Measurements from ENCODE around the gene SRRT.

SRRT gene

DNA sequence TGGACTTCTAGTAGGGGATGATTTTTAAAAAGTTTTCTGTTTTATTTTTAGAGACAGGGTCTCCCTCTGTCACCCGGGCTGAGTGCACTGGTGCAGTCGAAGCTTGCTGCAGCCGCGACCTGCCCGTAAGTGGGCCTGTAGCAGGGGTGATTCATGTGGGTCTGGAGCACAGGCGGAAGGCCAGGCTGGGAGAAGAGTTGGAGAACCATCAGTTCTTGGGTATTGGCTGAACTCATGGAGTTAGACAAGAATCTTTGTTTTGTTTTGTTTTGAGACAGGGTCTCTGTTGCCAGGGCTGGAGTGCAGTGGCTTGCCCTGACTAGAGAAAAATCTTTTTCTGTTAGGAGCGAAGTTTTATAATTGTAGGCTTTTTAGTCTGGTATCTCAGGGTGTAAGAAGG is 5.7 kb downstream of the SRRT start:
- H3K4me1 ChIP-seq, result peaks cover 88% of the 10 kb centered on the region
- H4K20me1 ChIP-seq, result peaks cover 100% of the 10 kb centered on the region
- no peak overlapping the region for H3K27ac ChIP-seq
- H3K4me2 ChIP-seq, result no peak overlapping the region
- peaks cover 98% of the 10 kb centered on the region for H3K36me3 ChIP-seq
- H3K9me3 ChIP-seq, result no peaks in the 10 kb centered on the region
- no peaks in the 10 kb centered on the region for H3K27me3 ChIP-seq
- H3K9ac ChIP-seq, result 0 out of 2 replicates have a peak overlapping the region, but pooled peaks have one; percentile 29
- TF ChIP-seq Cebpa-rat (IDR thresholded peaks at IDR 0.05), result no peak
- no peak overlapping the region for H3K4me3 ChIP-seq

DNA sequence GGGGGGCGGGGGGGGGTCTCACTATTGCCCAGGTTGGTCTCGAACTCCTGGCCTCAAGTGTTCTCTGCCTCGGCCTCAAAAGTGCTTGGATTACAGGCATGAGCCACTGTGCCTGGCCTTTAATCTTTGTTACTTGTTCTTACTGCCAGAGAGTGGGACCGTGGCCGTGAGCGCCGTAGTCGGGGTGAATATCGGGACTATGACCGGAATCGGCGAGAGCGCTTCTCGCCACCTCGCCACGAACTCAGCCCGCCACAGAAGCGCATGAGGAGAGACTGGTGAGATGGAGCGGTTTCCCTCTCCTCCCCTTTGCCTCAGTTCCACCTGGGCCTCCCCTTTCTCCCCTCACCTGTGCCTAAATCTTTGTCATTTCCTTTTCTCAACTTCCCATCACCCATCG is 6.2 kb downstream of the SRRT start:
- Histone ChIP-seq H4K20me1 (peaks cover 100% of the 10 kb centered on the region), H3K27ac (no peak overlapping the region), H3K27me3 (no peaks in the 10 kb centered on the region), H3K4me2 (no peak overlapping the region), H3K9me3 (no peaks in the 10 kb centered on the region), H3K36me3 (peaks cover 100% of the 10 kb centered on the region), H3K9ac (peak overlapping the region; percentile 38; the same call in 1 of the 2 replicates), H3K4me1 (peaks cover 90% of the 10 kb centered on the region), H3K4me3 (no peak overlapping the region)
- TF ChIP-seq Cebpa-rat (IDR thresholded peaks at IDR 0.05), result no peak

DNA sequence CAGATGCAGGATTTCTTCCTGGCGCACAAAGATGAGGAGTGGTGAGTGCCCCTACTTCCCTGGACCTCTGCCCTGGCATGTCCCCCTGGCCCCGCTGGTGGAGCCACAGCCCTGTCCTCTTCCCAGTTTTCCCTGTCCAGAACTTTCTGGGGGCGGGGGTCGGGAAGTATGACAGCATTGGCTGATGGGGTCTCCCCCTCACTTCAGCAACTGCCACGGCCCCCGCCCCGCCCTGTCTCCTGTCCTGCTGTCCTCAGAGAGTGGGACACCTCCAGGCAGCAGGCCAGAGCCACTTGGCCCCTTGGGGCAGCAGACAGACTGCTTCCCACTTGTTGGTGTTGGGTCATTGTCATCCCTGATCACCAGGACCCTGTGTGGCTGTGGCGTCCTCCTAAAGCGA is 7.3 kb downstream of the SRRT start:
- no peak overlapping the region for H3K27ac ChIP-seq

DNA sequence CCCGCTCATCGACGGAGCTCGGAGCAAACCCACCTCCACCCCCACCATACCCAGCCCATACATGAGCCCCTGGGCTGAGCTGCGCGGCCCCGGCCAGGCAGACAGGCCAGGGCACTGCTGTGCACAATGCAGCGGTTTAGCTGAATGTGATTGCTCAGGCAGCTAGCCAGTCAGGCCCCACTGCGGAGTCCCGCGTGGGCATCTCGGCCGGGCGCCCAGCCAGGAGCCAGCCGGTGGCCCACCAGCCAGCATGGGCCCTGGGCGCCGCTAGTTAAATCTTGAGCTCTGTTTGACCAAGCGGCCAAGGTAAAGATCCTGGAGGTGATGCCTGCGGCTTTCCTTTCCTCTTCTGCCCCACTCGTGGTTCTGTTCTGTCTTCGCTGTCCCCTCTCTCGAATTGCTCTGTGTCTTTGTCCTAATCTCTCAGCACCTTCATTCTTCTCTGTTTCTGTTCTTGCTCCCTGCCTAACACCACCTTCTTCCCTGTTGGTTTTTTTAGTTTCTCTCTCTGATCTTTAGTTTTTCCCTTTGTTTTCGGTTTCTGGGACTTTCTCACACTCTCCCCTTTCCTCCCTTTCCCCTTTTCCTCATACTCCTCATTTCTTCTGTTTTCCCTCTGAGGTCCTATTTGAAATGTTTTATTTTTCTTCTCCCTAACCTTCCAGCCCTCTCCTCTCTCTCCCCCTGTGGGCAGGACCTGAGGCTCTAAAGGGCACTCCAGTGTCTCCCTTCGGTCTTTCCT is 8.1 kb downstream of the SRRT start:
- TF ChIP-seq Cebpa-rat (IDR thresholded peaks at IDR 0.05), result no peak
- H3K4me1 ChIP-seq, result peaks cover 90% of the 10 kb centered on the region
- peak overlapping the region; percentile 64 for H3K9ac ChIP-seq

More for the DNA sequence above, 7.3 kb downstream of the SRRT start:
- H3K27me3 ChIP-seq, result no peaks in the 10 kb centered on the region
- H3K36me3 ChIP-seq, result peaks cover 100% of the 10 kb centered on the region
- peaks cover 100% of the 10 kb centered on the region for H4K20me1 ChIP-seq
- no peak overlapping the region for H3K4me2 ChIP-seq
- H3K4me3 ChIP-seq, result no peak overlapping the region
- TF ChIP-seq Cebpa-rat (IDR thresholded peaks at IDR 0.05), result no peak
- peak overlapping the region; percentile 64; the same call in 1 of the 2 replicates for H3K9ac ChIP-seq
- H3K9me3 ChIP-seq, result no peaks in the 10 kb centered on the region
- peaks cover 90% of the 10 kb centered on the region for H3K4me1 ChIP-seq

DNA sequence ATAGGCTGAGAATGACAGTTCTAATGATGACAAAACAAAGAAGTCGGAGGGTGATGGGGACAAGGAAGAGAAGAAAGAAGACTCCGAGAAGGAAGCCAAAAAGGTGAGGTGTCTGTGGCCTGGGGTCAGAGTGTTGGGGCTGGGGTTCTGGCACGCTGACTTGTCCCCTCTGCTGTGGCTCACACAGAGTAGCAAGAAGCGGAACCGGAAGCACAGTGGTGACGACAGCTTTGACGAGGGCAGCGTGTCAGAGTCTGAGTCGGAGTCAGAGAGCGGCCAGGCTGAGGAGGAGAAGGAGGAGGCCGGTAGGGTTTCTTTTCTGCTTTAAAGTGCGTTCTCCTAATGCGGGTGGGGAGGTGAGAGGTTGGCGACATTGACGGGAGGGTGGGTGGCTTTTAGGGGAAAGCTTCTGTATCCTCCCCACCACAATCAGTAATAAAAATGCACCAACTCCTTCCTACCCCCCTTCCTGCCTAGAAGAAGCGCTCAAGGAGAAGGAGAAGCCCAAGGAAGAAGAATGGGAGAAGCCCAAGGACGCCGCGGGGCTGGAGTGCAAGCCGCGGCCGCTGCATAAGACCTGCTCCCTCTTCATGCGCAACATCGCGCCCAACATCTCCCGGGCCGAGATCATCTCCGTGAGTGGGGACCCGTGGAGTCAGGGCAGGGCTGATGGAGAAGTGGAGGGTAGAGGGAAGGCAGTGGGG is 10.0 kb downstream of the SRRT start:
- peak overlapping the region; percentile 8 for H3K27ac ChIP-seq
- peak overlapping the region; percentile 99 for H3K4me2 ChIP-seq
- no peaks in the 10 kb centered on the region for H3K27me3 ChIP-seq
- peaks cover 91% of the 10 kb centered on the region for H4K20me1 ChIP-seq
- H3K36me3 ChIP-seq, result peaks cover 88% of the 10 kb centered on the region
- no peaks in the 10 kb centered on the region for H3K9me3 ChIP-seq
- peak overlapping the region; percentile 65 for H3K9ac ChIP-seq
- peaks cover 83% of the 10 kb centered on the region for H3K4me1 ChIP-seq
- H3K4me3 ChIP-seq, result peak overlapping the region; percentile 26; the same call in 1 of the 2 replicates
- no peak for TF ChIP-seq Cebpa-rat (IDR thresholded peaks at IDR 0.05)

More for the DNA sequence above, 8.1 kb downstream of the SRRT start:
- H3K4me3 ChIP-seq, result no peak overlapping the region
- H3K4me2 ChIP-seq, result peak overlapping the region; percentile 99
- H4K20me1 ChIP-seq, result peaks cover 98% of the 10 kb centered on the region
- H3K27ac ChIP-seq, result peak overlapping the region; percentile 57
- no peaks in the 10 kb centered on the region for H3K27me3 ChIP-seq
- no peaks in the 10 kb centered on the region for H3K9me3 ChIP-seq
- peaks cover 97% of the 10 kb centered on the region for H3K36me3 ChIP-seq

DNA sequence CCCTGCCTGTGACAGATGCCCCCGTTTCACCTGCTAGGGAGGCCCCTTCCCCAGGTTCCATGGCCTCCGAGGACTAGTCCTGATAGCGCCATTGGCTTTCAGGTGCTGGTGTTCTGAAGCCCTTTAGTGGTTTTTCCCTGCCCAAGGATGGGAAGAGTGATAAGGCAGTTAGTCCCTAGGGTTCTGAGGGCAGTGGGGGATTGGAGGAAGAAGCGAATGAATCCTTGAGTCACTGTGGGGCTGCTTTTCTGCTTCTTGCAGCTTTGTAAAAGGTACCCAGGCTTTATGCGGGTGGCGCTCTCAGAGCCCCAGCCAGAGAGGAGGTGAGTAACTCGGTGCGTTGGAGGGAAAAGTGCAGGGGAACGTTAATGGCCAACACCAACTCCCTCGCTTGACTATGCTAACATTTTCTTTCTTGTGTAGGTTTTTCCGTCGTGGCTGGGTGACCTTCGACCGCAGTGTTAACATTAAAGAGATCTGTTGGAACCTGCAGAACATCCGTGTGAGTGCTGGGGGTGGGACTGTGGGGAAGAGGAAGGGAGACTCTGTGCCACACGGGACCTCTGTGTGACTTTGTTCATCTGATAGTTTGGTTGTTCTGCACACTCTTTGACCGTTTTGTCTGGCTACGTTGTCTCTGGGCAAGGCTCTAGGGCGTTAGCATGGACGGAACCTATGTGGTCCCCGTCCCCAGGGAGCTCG is 10.7 kb downstream of the SRRT start:
- peak overlapping the region; percentile 65 for H3K9ac ChIP-seq
- no peaks in the 10 kb centered on the region for H3K9me3 ChIP-seq
- peak overlapping the region; percentile 99 for H3K4me2 ChIP-seq
- no peak for TF ChIP-seq Cebpa-rat (IDR thresholded peaks at IDR 0.05)
- peaks cover 84% of the 10 kb centered on the region for H4K20me1 ChIP-seq
- peaks cover 80% of the 10 kb centered on the region for H3K36me3 ChIP-seq
- peak overlapping the region; percentile 26; the same call in 1 of the 2 replicates for H3K4me3 ChIP-seq
- peaks cover 84% of the 10 kb centered on the region for H3K4me1 ChIP-seq
- peak overlapping the region; percentile 8 for H3K27ac ChIP-seq
- H3K27me3 ChIP-seq, result peaks cover 3% of the 10 kb centered on the region

DNA sequence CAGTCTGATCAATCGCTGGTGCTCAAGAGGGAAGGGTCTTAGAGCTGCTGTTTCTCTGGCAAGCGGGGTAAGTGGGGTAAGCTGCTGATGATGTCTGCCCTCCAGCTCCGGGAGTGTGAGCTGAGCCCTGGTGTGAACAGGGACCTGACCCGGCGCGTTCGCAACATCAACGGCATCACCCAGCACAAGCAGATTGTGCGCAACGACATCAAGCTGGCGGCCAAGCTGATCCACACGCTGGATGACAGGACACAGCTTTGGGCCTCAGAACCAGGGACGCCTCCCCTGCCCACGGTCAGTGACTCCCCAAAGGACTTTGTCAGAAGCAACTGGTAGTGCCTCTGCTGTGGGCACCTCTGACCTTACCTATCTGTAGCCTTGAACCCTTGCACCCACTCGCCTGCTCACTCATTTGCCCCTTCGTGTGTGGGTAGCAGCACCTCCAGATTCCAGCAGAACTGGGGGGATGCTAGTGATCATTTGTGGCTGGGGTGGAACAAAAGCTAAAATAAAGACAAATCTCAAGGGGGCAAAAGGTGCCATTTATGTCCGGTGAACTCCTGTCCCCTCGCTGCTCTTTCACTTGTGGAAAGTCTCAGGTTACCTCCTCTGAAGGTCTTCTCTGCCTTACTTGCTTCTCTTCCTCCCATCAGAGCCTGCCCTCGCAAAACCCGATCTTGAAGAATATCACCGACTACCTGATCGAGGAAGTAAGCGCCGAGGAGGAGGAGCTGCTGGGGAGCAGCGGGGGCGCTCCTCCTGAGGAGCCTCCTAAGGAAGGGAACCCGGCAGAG is 11.4 kb downstream of the SRRT start:
- Histone ChIP-seq H3K4me1 (peaks cover 90% of the 10 kb centered on the region), H3K9ac (peak overlapping the region; percentile 65), H3K27me3 (peaks cover 10% of the 10 kb centered on the region), H3K27ac (peak overlapping the region; percentile 68), H3K4me2 (peak overlapping the region; percentile 99), H3K4me3 (peak overlapping the region; percentile 93), H3K36me3 (peaks cover 73% of the 10 kb centered on the region), H4K20me1 (peaks cover 77% of the 10 kb centered on the region), H3K9me3 (no peaks in the 10 kb centered on the region)
- no peak for TF ChIP-seq Cebpa-rat (IDR thresholded peaks at IDR 0.05)

DNA sequence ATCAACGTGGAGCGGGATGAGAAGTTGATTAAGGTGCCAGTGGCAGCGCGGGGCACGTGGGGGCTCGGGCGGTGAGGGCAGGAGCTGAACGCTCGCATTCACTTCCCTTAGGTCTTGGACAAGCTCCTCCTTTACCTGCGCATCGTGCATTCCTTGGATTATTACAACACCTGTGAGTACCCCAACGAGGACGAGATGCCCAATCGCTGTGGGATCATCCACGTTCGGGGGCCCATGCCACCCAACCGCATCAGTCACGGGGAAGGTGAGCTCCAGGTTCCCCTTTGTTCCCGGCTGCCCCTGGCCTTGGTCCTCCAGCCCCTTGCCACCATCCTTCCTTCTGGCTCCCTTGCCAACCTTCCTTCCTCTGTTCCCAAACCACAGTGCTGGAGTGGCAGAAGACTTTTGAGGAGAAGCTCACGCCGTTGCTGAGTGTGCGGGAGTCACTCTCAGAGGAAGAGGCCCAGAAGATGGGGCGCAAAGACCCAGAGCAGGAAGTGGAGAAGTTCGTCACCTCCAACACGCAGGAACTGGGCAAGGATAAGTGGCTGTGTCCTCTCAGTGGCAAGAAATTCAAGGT is 12.1 kb downstream of the SRRT start:
- peaks cover 83% of the 10 kb centered on the region for H3K4me1 ChIP-seq
- no peaks in the 10 kb centered on the region for H3K9me3 ChIP-seq
- H3K4me3 ChIP-seq, result peak overlapping the region; percentile 93
- peak overlapping the region; percentile 68 for H3K27ac ChIP-seq
- peaks cover 66% of the 10 kb centered on the region for H3K36me3 ChIP-seq
- peaks cover 17% of the 10 kb centered on the region for H3K27me3 ChIP-seq
- H3K4me2 ChIP-seq, result peak overlapping the region; percentile 99
- no peak for TF ChIP-seq Cebpa-rat (IDR thresholded peaks at IDR 0.05)
- H4K20me1 ChIP-seq, result peaks cover 70% of the 10 kb centered on the region
- H3K9ac ChIP-seq, result peak overlapping the region; percentile 16; the same call in 1 of the 2 replicates

Data from BLaER1 (cell line).